ENCODE data around the gene CSTF1. TPM values are rescaled to one million over a fixed set of nuclear protein-coding genes. Genes with fewer than 3 reads are reported as not detected.
"Not testable (repeated sequence)": the region's sequence is repeated elsewhere in the genome, so short reads cannot be mapped to it uniquely, and the experiment has no call there.

The CSTF1 gene
- total and polyA plus RNA-seq, 2 donors (not counting 3 experiments of a cell fraction or from before 2014, with no cell fraction given), result 39.6 to 49.3 TPM

GRCh38 chr20:56400001-56400640, 7.7 kb downstream of the CSTF1 start:
- peaks cover 24 to 34% of the 10 kb centered on the region in 2 experiments for H3K36me3 ChIP-seq (ENCODE audit: control insufficient read depth in 2 of 2, extremely low read depth in 1 of 2, insufficient read depth in 2 of 2, low read length in 2 of 2)
- intact Hi-C loops (cut with micrococcal nuclease) (loop anchor here (1.0 to 2.0 kb wide), 4 partner anchors 23 to 177 kb away; partner anchors contain the start of gene RTF2), dilution Hi-C loops (cut with MboI; ENCODE audit: extremely low pct_ligation_motif_present, low sequenced_read_pairs) (no loop called here)
- no peak overlapping the region for H3K9ac ChIP-seq (replicated peaks; ENCODE audit: extremely low read depth, insufficient read depth, low read length)
- no peak overlapping the region for H3K4me2 ChIP-seq (ENCODE audit: insufficient read depth, low read length)
- H3K27ac ChIP-seq (ENCODE audit: insufficient read depth, low read depth, low read length), result no peak overlapping the region
- H3K9me1 ChIP-seq (replicated peaks; ENCODE audit: control insufficient read depth, extremely low read depth, insufficient read depth, low read length), result no peaks in the 10 kb centered on the region
- BruUV-seq (replicated peaks), result no TSS peak
- no peak for TF ChIP-seq POLR2AphosphoS5 (IDR thresholded peaks at IDR 0.05; ENCODE audit: insufficient read depth, low read depth, low read length)
- TF ChIP-seq, protein P1, sequence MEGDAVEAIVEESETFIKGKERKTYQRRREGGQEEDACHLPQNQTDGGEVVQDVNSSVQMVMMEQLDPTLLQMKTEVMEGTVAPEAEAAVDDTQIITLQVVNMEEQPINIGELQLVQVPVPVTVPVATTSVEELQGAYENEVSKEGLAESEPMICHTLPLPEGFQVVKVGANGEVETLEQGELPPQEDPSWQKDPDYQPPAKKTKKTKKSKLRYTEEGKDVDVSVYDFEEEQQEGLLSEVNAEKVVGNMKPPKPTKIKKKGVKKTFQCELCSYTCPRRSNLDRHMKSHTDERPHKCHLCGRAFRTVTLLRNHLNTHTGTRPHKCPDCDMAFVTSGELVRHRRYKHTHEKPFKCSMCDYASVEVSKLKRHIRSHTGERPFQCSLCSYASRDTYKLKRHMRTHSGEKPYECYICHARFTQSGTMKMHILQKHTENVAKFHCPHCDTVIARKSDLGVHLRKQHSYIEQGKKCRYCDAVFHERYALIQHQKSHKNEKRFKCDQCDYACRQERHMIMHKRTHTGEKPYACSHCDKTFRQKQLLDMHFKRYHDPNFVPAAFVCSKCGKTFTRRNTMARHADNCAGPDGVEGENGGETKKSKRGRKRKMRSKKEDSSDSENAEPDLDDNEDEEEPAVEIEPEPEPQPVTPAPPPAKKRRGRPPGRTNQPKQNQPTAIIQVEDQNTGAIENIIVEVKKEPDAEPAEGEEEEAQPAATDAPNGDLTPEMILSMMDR (IDR thresholded peaks at IDR 0.05; ENCODE audit: extremely low read depth in 1 of 2, insufficient read depth in 1 of 2, low read depth in 1 of 2, low read length in 2 of 2), result peak; percentile 66 to 69
- peaks cover 10% of the 10 kb centered on the region for H3K79me2 ChIP-seq (ENCODE audit: control insufficient read depth, insufficient read depth, low read length)
- H3K27me3 ChIP-seq (ENCODE audit: control insufficient read depth in 2 of 2, insufficient read depth in 2 of 2, low read length in 2 of 2), result no peaks in the 10 kb centered on the region
- DNase-seq (ENCODE audit: low read depth, low spot score) (peak; percentile 74), FAIRE-seq (peak; percentile 88)
- ChIA-PET CTCF (no interaction called here), POLR2A (no interaction called here)
- H3K4me1 ChIP-seq (ENCODE audit: control insufficient read depth, extremely low read depth, insufficient read depth, low read length), result no peaks in the 10 kb centered on the region
- H2AFZ ChIP-seq (ENCODE audit: low read depth, low read length), result no peak overlapping the region
- no peaks in the 10 kb centered on the region for H3K9me3 ChIP-seq (replicated peaks; ENCODE audit: control insufficient read depth, insufficient read depth, low read length)
- H3K4me3 ChIP-seq (replicated peaks in 1 of 3; ENCODE audit: insufficient read depth in 1 of 3, low read depth in 1 of 3, low read length in 3 of 3), result no peak overlapping the region
- H4K20me1 ChIP-seq (replicated peaks; ENCODE audit: control insufficient read depth, extremely low read depth, insufficient read depth, low read length), result no peaks in the 10 kb centered on the region

- Histone ChIP-seq H3K4me1 (ENCODE audit: control insufficient read depth, extremely low read depth, insufficient read depth, low read length) (no peaks in the 10 kb centered on the region), H3K9ac (replicated peaks; ENCODE audit: extremely low read depth, insufficient read depth, low read length) (no peak overlapping the region), H3K79me2 (ENCODE audit: control insufficient read depth, insufficient read depth, low read length) (peaks cover 8% of the 10 kb centered on the region), H3K27ac (ENCODE audit: insufficient read depth, low read depth, low read length) (no peak overlapping the region), H3K9me1 (replicated peaks; ENCODE audit: control insufficient read depth, extremely low read depth, insufficient read depth, low read length) (no peaks in the 10 kb centered on the region), H3K27me3 (ENCODE audit: control insufficient read depth in 2 of 2, insufficient read depth in 2 of 2, low read length in 2 of 2) (no peaks in the 10 kb centered on the region), H3K36me3 (ENCODE audit: control insufficient read depth in 2 of 2, extremely low read depth in 1 of 2, insufficient read depth in 2 of 2, low read length in 2 of 2) (peaks cover 21 to 23% of the 10 kb centered on the region in 2 experiments), H3K4me2 (ENCODE audit: insufficient read depth, low read length) (no peak overlapping the region), H3K4me3 (replicated peaks in 1 of 3; ENCODE audit: insufficient read depth in 1 of 3, low read depth in 1 of 3, low read length in 3 of 3) (no peak overlapping the region), H3K9me3 (replicated peaks; ENCODE audit: control insufficient read depth, insufficient read depth, low read length) (no peaks in the 10 kb centered on the region), H4K20me1 (replicated peaks; ENCODE audit: control insufficient read depth, extremely low read depth, insufficient read depth, low read length) (no peaks in the 10 kb centered on the region), H2AFZ (ENCODE audit: low read depth, low read length) (no peak overlapping the region)
- intact Hi-C loops (cut with micrococcal nuclease), result no loop called here
- POLR2A ChIA-PET, result no interaction called here
- CTCF ChIA-PET, result no interaction called here
- TF ChIP-seq GATA2 (IDR thresholded peaks at IDR 0.05; ENCODE audit: insufficient read depth, insufficient read length, low read depth, low read length), result no peak
- no peak for TF ChIP-seq MYC (IDR thresholded peaks at IDR 0.05; ENCODE audit: low read depth, low read length)
- TF ChIP-seq, protein P2, sequence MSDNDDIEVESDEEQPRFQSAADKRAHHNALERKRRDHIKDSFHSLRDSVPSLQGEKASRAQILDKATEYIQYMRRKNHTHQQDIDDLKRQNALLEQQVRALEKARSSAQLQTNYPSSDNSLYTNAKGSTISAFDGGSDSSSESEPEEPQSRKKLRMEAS (IDR thresholded peaks at IDR 0.05; ENCODE audit: insufficient read depth, insufficient read length), result no peak
- TF ChIP-seq POLR2AphosphoS5 (IDR thresholded peaks at IDR 0.05; ENCODE audit: insufficient read depth, low read depth, low read length), result no peak
- dilution Hi-C loops (cut with MboI; ENCODE audit: extremely low pct_ligation_motif_present, low sequenced_read_pairs), result no loop called here
- FAIRE-seq (no peak), DNase-seq (ENCODE audit: low read depth, low spot score) (no peak)
- no TSS peak for BruUV-seq (replicated peaks)
Observed at GRCh38 chr20:56403465-56403864, 11.0 kb downstream of the CSTF1 start.

DNA sequence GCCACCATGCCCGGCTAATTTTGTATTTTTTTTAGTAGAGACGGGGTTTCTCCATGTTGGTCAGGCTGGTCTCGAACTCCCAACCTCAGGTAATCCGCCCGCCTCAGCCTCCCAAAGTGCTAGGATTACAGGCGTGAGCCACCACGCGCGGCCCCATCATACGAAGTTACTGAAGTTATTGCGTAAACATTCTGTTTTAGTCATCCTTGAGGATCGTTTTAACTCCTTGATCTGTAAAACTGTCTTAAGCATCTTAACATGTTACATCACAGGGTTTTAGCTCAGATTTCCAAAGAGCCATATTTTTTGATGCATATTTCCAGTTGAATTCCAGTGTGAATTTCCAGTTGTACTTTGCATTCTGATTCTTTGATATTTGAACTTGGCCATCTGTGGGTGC, 12.9 kb downstream of the CSTF1 start:
- H3K9me1 ChIP-seq (replicated peaks; ENCODE audit: control insufficient read depth, extremely low read depth, insufficient read depth, low read length); H4K20me1 ChIP-seq (replicated peaks; ENCODE audit: control insufficient read depth, extremely low read depth, insufficient read depth, low read length); dilution Hi-C loops (cut with MboI; ENCODE audit: extremely low pct_ligation_motif_present, low sequenced_read_pairs); H3K27me3 ChIP-seq (ENCODE audit: control insufficient read depth in 2 of 2, insufficient read depth in 2 of 2, low read length in 2 of 2); intact Hi-C loops (cut with micrococcal nuclease); H3K4me2 ChIP-seq (ENCODE audit: insufficient read depth, low read length); H3K27ac ChIP-seq (ENCODE audit: insufficient read depth, low read depth, low read length); H2AFZ ChIP-seq (ENCODE audit: low read depth, low read length); H3K4me1 ChIP-seq (ENCODE audit: control insufficient read depth, extremely low read depth, insufficient read depth, low read length); POLR2A ChIA-PET; FAIRE-seq; H3K4me3 ChIP-seq (replicated peaks in 1 of 3; ENCODE audit: insufficient read depth in 1 of 3, low read depth in 1 of 3, low read length in 3 of 3); H3K9me3 ChIP-seq (replicated peaks; ENCODE audit: control insufficient read depth, insufficient read depth, low read length); H3K79me2 ChIP-seq (ENCODE audit: control insufficient read depth, insufficient read depth, low read length); CTCF ChIA-PET; H3K9ac ChIP-seq (replicated peaks; ENCODE audit: extremely low read depth, insufficient read depth, low read length); BruUV-seq (replicated peaks); DNase-seq (ENCODE audit: low read depth, low spot score): not testable (repeated sequence)
- peaks cover 15 to 16% of the 10 kb centered on the region in 2 experiments for H3K36me3 ChIP-seq (ENCODE audit: control insufficient read depth in 2 of 2, extremely low read depth in 1 of 2, insufficient read depth in 2 of 2, low read length in 2 of 2)
